Mammary epithelial cell (primary cell): ENCODE results near the gene SENP5.
"Not testable (repeated sequence)": the region's sequence is repeated elsewhere in the genome, so short reads cannot be mapped to it uniquely, and the experiment has no call there.

Source experiments
- EZH2 ChIP-seq: IDR thresholded peaks from 2 replicates; pipeline ENCODE4 v1.6.1; 2012; ENCODE audit warnings: low read length, inconsistent platforms, borderline replicate concordance
- TF ChIP-seq, protein P1 (sequence below), 2 donors: IDR thresholded peaks in 1 of 2; conservative IDR thresholded peaks in 1 of 2; 2 replicates each; pipeline ENCODE4 v1.5.1; 2011 to 2012; ENCODE audit warnings: inconsistent platforms in 2 of 2, low read length in 2 of 2, mild to moderate bottlenecking in 2 of 2, control low read depth in 1 of 2, low read depth in 1 of 2; ENCODE audit not compliant: insufficient read depth in 1 of 2; ENCODE audit errors: extremely low read depth in 1 of 2

DNA sequence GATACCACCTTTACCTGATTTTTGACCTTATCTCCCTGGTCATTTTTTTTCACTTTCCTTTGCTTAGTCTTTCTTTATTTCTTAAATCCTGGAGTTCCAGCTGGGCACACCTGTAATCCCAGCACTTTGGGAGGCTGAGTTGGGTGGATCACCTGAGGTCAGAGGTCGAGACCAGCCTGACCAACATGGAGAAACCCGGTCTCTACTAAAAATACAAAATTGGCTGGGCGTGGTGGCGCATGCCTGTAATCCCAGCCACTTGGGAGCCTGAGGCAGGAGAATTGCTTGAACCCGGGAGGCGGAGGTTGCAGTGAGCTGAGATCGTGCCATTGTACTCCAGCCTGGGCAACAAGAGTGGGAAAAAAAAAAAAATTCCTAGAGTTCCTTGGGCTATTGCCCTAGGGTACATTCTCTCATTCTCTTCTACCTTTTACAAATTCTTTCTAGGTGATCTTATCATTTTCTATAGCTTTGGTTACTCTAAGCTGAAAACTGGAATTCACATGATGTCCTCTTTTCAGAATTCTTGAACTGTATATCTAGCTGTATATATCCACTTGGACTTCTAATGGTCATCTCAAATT lies 6.9 kb downstream of the SENP5 start:
- TF ChIP-seq, protein P1, sequence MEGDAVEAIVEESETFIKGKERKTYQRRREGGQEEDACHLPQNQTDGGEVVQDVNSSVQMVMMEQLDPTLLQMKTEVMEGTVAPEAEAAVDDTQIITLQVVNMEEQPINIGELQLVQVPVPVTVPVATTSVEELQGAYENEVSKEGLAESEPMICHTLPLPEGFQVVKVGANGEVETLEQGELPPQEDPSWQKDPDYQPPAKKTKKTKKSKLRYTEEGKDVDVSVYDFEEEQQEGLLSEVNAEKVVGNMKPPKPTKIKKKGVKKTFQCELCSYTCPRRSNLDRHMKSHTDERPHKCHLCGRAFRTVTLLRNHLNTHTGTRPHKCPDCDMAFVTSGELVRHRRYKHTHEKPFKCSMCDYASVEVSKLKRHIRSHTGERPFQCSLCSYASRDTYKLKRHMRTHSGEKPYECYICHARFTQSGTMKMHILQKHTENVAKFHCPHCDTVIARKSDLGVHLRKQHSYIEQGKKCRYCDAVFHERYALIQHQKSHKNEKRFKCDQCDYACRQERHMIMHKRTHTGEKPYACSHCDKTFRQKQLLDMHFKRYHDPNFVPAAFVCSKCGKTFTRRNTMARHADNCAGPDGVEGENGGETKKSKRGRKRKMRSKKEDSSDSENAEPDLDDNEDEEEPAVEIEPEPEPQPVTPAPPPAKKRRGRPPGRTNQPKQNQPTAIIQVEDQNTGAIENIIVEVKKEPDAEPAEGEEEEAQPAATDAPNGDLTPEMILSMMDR (conservative IDR thresholded peaks at IDR 0.05 in 1 of 2, IDR thresholded peaks at IDR 0.05 in 1 of 2; ENCODE audit: extremely low read depth in 1 of 2, insufficient read depth in 1 of 2, low read depth in 1 of 2, low read length in 2 of 2), result not testable (repeated sequence)
- not testable (repeated sequence) for TF ChIP-seq EZH2
